Gastrocnemius medialis (tissue), 4 donors: Measurements from ENCODE around the gene ZBTB4.

Source experiments
- POLR2A ChIP-seq, 2 donors: fragments of 450-650 bp; IDR thresholded peaks; one replicate each; pipeline ENCODE4 v1.6.1; 2017; ENCODE audit warnings: antibody characterized with exemption in 2 of 2, mild to moderate bottlenecking in 2 of 2, moderate library complexity in 2 of 2
- TF ChIP-seq, protein P1 (sequence below), 5 experiments: fragments of 450-650 bp in 3 of 5; fragments of 200-600 bp in 2 of 5; sonication (generic) in 2 of 5; IDR thresholded peaks in 4 of 5; conservative IDR thresholded peaks in 1 of 5; 1 replicate in 4 of 5; 2 replicates in 1 of 5; pipeline ENCODE4 v1.5.1; 2016 to 2019; ENCODE audit warnings: antibody characterized with exemption in 5 of 5, mild to moderate bottlenecking in 3 of 5, moderate library complexity in 3 of 5

DNA sequence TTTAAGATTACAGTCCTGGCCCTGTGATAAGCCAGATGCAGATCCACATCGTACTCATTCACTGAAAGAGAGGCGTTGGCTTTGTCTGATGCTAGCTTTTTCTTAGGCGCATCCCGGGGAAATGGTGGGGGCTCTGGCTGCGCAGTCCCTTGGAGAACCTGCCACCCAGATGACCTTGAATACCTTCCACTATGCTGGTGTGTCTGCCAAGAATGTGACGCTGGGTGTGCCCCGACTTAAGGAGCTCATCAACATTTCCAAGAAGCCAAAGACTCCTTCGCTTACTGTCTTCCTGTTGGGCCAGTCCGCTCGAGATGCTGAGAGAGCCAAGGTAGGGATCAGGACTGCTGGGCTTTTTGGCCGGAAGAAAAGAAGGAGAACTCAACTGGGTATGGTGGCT lies 28.7 kb upstream of the ZBTB4 start:
- TF ChIP-seq, protein P1, sequence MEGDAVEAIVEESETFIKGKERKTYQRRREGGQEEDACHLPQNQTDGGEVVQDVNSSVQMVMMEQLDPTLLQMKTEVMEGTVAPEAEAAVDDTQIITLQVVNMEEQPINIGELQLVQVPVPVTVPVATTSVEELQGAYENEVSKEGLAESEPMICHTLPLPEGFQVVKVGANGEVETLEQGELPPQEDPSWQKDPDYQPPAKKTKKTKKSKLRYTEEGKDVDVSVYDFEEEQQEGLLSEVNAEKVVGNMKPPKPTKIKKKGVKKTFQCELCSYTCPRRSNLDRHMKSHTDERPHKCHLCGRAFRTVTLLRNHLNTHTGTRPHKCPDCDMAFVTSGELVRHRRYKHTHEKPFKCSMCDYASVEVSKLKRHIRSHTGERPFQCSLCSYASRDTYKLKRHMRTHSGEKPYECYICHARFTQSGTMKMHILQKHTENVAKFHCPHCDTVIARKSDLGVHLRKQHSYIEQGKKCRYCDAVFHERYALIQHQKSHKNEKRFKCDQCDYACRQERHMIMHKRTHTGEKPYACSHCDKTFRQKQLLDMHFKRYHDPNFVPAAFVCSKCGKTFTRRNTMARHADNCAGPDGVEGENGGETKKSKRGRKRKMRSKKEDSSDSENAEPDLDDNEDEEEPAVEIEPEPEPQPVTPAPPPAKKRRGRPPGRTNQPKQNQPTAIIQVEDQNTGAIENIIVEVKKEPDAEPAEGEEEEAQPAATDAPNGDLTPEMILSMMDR (IDR thresholded peaks at IDR 0.05 in 4 of 5, conservative IDR thresholded peaks at IDR 0.05 in 1 of 5): no peak
- TF ChIP-seq POLR2A (IDR thresholded peaks at IDR 0.05): no peak
